Omental fat pad (tissue), 4 donors: ENCODE measurements around the gene TBC1D24. TPM values are rescaled to one million over a fixed set of nuclear protein-coding genes. Genes with fewer than 3 reads are reported as not detected.
"Not testable (repeated sequence)": the region's sequence is repeated elsewhere in the genome, so short reads cannot be mapped to it uniquely, and the experiment has no call there.

Experiments used
- ATAC-seq: fragments of 150-250 bp; one replicate; pipeline ENCODE4 v1.9.1; 2016; ENCODE audit warnings: mild to moderate bottlenecking, moderate library complexity; ENCODE audit not compliant: low FRiP score
- DNase-seq: peaks from one replicate; pipeline ENCODE4 v3.0.0-alpha.2; 2019; ENCODE audit warnings: low spot score
- CTCF ChIP-seq, 3 donors: fragments of 450-650 bp; IDR thresholded peaks; one replicate each; pipeline ENCODE4 v1.5.1; 2016 to 2017; ENCODE audit warnings: antibody characterized with exemption in 3 of 3, mild to moderate bottlenecking in 3 of 3, moderate library complexity in 2 of 3
- total RNA-seq, 4 donors: library from RNA; depleted of rRNA; stranded (reverse); fragments of >200 nt; gene quantifications; one replicate each; pipeline ENCODE4 v1.1.0, GENCODE V29; 2016

Gene TBC1D24
- total RNA-seq, 4 donors from 2014 or later = 10.4 to 19.4 (median 13.0) TPM

GRCh38 chr16:2476345-2476720 lies 1.4 kb downstream of the TBC1D24 start:
- no peak for TF ChIP-seq CTCF (IDR thresholded peaks at IDR 0.05)
- no peak for DNase-seq
- ATAC-seq = no peak

GRCh38 chr16:2476741-2477140 lies 1.8 kb downstream of the TBC1D24 start:
- DNase-seq (no peak), ATAC-seq (no peak)
- no peak for TF ChIP-seq CTCF (IDR thresholded peaks at IDR 0.05)

GRCh38 chr16:2477327-2477726 lies 2.4 kb downstream of the TBC1D24 start:
- ATAC-seq = no peak
- DNase-seq = no peak
- no peak for TF ChIP-seq CTCF (IDR thresholded peaks at IDR 0.05)

GRCh38 chr16:2478279-2478678 lies 3.4 kb downstream of the TBC1D24 start:
- no peak for TF ChIP-seq CTCF (IDR thresholded peaks at IDR 0.05)
- no peak for DNase-seq
- no peak for ATAC-seq

- DNase-seq = not testable (repeated sequence)
Observed at GRCh38 chr16:2479996-2480395, 5.1 kb downstream of the TBC1D24 start.

GRCh38 chr16:2480948-2481347 lies 6.0 kb downstream of the TBC1D24 start:
- no peak for DNase-seq
- no peak for TF ChIP-seq CTCF (IDR thresholded peaks at IDR 0.05)
- no peak for ATAC-seq

More at GRCh38 chr16:2479996-2480395, 5.1 kb downstream of the TBC1D24 start:
- not testable (repeated sequence) for ATAC-seq

- TF ChIP-seq CTCF (IDR thresholded peaks at IDR 0.05) = no peak
- DNase-seq = no peak
- ATAC-seq = no peak
Observed at GRCh38 chr16:2481676-2482075, 6.7 kb downstream of the TBC1D24 start.

- no peak for ATAC-seq
- no peak for TF ChIP-seq CTCF (IDR thresholded peaks at IDR 0.05)
- no peak for DNase-seq
Observed at GRCh38 chr16:2482249-2482648, 7.3 kb downstream of the TBC1D24 start.
